H1 (cell line): ENCODE measurements around the gene PRRT1B. TPM values are rescaled to one million over a fixed set of nuclear protein-coding genes. Genes with fewer than 3 reads are reported as not detected.
A peak's percentile ranks its signal among the peaks of the same experiment; 100 is the strongest.

ENCODE experiments used
- CTBP2 ChIP-seq: IDR thresholded peaks from 2 replicates; pipeline ENCODE4 v1.7.0; 2011; ENCODE audit warnings: borderline replicate concordance, mild to moderate bottlenecking, moderate library complexity, mixed read lengths, low read length; ENCODE audit not compliant: insufficient read depth, insufficient read length
- EZH2 ChIP-seq: fragments of 200-600 bp; sonication (generic); IDR thresholded peaks from 2 replicates; pipeline ENCODE4 v1.7.1; 2012; ENCODE audit warnings: low read depth, mild to moderate bottlenecking, moderate library complexity, low read length, inconsistent platforms; ENCODE audit not compliant: severe bottlenecking
- HDAC2 ChIP-seq, 2 experiments: fragments of 300-600 bp in 1 of 2; sonication (generic) in 1 of 2; IDR thresholded peaks; 2 replicates each; pipeline ENCODE4 v1.6.1; 2011 to 2012; ENCODE audit warnings: low read depth in 2 of 2, low read length in 2 of 2, mild to moderate bottlenecking in 2 of 2, moderate library complexity in 2 of 2, borderline replicate concordance in 1 of 2, inconsistent platforms in 1 of 2
- JUN ChIP-seq: IDR thresholded peaks from 2 replicates; pipeline ENCODE4 v1.6.1; 2011; ENCODE audit warnings: low read depth, mild to moderate bottlenecking, improper control_type of control experiment, low read length
- KDM4A ChIP-seq: IDR thresholded peaks from one replicate; pipeline ENCODE4 v1.7.1; 2012; ENCODE audit warnings: low read depth, mild to moderate bottlenecking, moderate library complexity, low read length, inconsistent platforms; ENCODE audit not compliant: severe bottlenecking
- KDM5A ChIP-seq: fragments of 200-600 bp; IDR thresholded peaks from 2 replicates; pipeline ENCODE4 v1.7.1; 2012; ENCODE audit warnings: mild to moderate bottlenecking, low read length, inconsistent platforms, mixed read lengths
- MAX ChIP-seq: IDR thresholded peaks from 2 replicates; pipeline ENCODE4 v1.6.1; 2012; ENCODE audit warnings: inconsistent platforms
- NANOG ChIP-seq: IDR thresholded peaks from 2 replicates; pipeline ENCODE4 v1.6.1; 2011; ENCODE audit warnings: low read length, low read depth, mild to moderate bottlenecking, inconsistent platforms; ENCODE audit not compliant: insufficient read depth, poor library complexity, severe bottlenecking
- POLR2A ChIP-seq, 2 experiments: IDR thresholded peaks; 1 replicate in 1 of 2; 2 replicates in 1 of 2; pipeline ENCODE4 v1.6.1; 2011; ENCODE audit warnings: low read depth in 2 of 2, low read length in 2 of 2, mild to moderate bottlenecking in 2 of 2; ENCODE audit errors: control extremely low read depth in 1 of 2
- POU5F1 ChIP-seq: IDR thresholded peaks from 2 replicates; pipeline ENCODE4 v1.6.1; 2011; ENCODE audit warnings: low read depth, mild to moderate bottlenecking, low read length, moderate library complexity
- RAD21 ChIP-seq, 2 experiments: IDR thresholded peaks in 1 of 2; conservative IDR thresholded peaks in 1 of 2; 2 replicates each; pipeline ENCODE4 v1.6.1; 2011; ENCODE audit warnings: low read depth in 2 of 2, low read length in 2 of 2, improper control_type of control experiment in 1 of 2, inconsistent platforms in 1 of 2, mild to moderate bottlenecking in 1 of 2, moderate library complexity in 1 of 2
- SIN3A ChIP-seq, 2 experiments: IDR thresholded peaks in 1 of 2; conservative IDR thresholded peaks in 1 of 2; 2 replicates each; pipeline ENCODE4 v1.6.1; 2011 to 2012; ENCODE audit warnings: low read length in 2 of 2, improper control_type of control experiment in 1 of 2, low read depth in 1 of 2, mild to moderate bottlenecking in 1 of 2
- SP1 ChIP-seq: IDR thresholded peaks from 2 replicates; pipeline ENCODE4 v1.6.1; 2011; ENCODE audit warnings: low read depth, low read length
- SP4 ChIP-seq: IDR thresholded peaks from 2 replicates; pipeline ENCODE4 v1.6.1; 2012; ENCODE audit warnings: low read length, inconsistent platforms
- SUZ12 ChIP-seq: fragments of 200-600 bp; sonication (generic); IDR thresholded peaks from 2 replicates; pipeline ENCODE4 v1.6.1; 2012; ENCODE audit warnings: mild to moderate bottlenecking, inconsistent platforms, low read length, moderate library complexity, mixed read lengths
- TAF1 ChIP-seq: IDR thresholded peaks from 2 replicates; pipeline ENCODE4 v1.6.1; 2011; ENCODE audit warnings: mild to moderate bottlenecking, low read depth, low read length
- TBP ChIP-seq: IDR thresholded peaks from 2 replicates; pipeline ENCODE4 v1.6.1; 2011; ENCODE audit warnings: low read depth, low read length, improper control_type of control experiment
- ZNF274 ChIP-seq: IDR thresholded peaks from 2 replicates; pipeline ENCODE4 v1.7.0; 2012; ENCODE audit warnings: low read length, borderline replicate concordance; ENCODE audit errors: extremely low read depth
- polyA plus RNA-seq, 7 experiments: library from polyadenylated mRNA; depleted of rRNA in 3 of 7; stranded (reverse) in 5 of 7; unstranded in 2 of 7; fragments of >200 nt in 5 of 7; fragments of 200-250 nt in 2 of 7; gene quantifications; 1 replicate in 5 of 7; 2 replicates in 1 of 7; 4 replicates in 1 of 7; pipeline versions ENCODE4 v1.2.1 to v1.2.3, GENCODE V29; 2011 to 2013; ENCODE audit warnings: missing spikeins in 2 of 7, mixed read lengths in 2 of 7
- total RNA-seq: library from RNA; stranded (reverse); fragmentation: NEBNext Ultra II Directional; extraction: Animal tissue kit (Norgen Biotek cat#: 25700); gene quantifications from 2 replicates; pipeline ENCODE4 v1.2.1, GENCODE V29; 2021

Gene PRRT1B
- total and polyA plus RNA-seq, 2 of the 8 experiments (the other 6 are each of a cell fraction or from before 2014, with no cell fraction given): 0.30 to 1.2 TPM

GRCh38 chr9:131545003-131545785 is at the start of gene PRRT1B (continued):
- no peak for TF ChIP-seq MAX
- no peak for TF ChIP-seq ZNF274
- no peak for TF ChIP-seq POLR2A (IDR thresholded peaks at IDR 0.05; ENCODE audit: control extremely low read depth in 1 of 2, low read depth in 2 of 2, low read length in 2 of 2)
- 0 out of 4 replicates have a peak, but pooled peaks of 1 of the 2 experiments have one; percentile 3 for TF ChIP-seq RAD21 (IDR thresholded peaks at IDR 0.05 in 1 of 2, conservative IDR thresholded peaks at IDR 0.05 in 1 of 2; ENCODE audit: low read depth in 2 of 2, low read length in 2 of 2)
- peak; percentile 21 for TF ChIP-seq EZH2
- no peak for TF ChIP-seq HDAC2 (IDR thresholded peaks at IDR 0.05; ENCODE audit: borderline replicate concordance in 1 of 2, low read depth in 2 of 2, low read length in 2 of 2)
- TF ChIP-seq POU5F1: no peak
- TF ChIP-seq SP4: no peak
- no peak for TF ChIP-seq KDM4A
- TF ChIP-seq NANOG: no peak
- TF ChIP-seq TBP: peak; percentile 50; the same call in 1 of the 2 replicates
- no peak for TF ChIP-seq CTBP2
- 0 out of 4 replicates have a peak, but pooled peaks of 1 of the 2 experiments have one; percentile 17 for TF ChIP-seq SIN3A (conservative IDR thresholded peaks at IDR 0.05 in 1 of 2, IDR thresholded peaks at IDR 0.05 in 1 of 2; ENCODE audit: low read depth in 1 of 2, low read length in 2 of 2)
- TF ChIP-seq SP1: no peak
- peak; percentile 78; the same call in 1 of the 2 replicates for TF ChIP-seq SUZ12
- TF ChIP-seq KDM5A: no peak
- no peak; the same call in 1 of the 2 replicates for TF ChIP-seq TAF1
- TF ChIP-seq JUN: no peak
